Brain microvascular endothelial cell (primary cell): Measurements from ENCODE around the gene CDH6.
A peak's percentile ranks its signal among the peaks of the same experiment; 100 is the strongest.

Source experiments
- DNase-seq: peaks from one replicate; pipeline ENCODE4 v3.0.0-alpha.2; 2020
- H3K27ac ChIP-seq: fragments of 250-450 bp; sonication (Bioruptor Pico); 2 replicates; pipeline ENCODE4 v1.5.1; 2020; ENCODE audit warnings: mild to moderate bottlenecking, moderate library complexity
- H3K27me3 ChIP-seq: fragments of 250-450 bp; sonication (Bioruptor Pico); replicated peaks from 2 replicates; pipeline ENCODE4 v1.5.1; 2020; ENCODE audit warnings: mild to moderate bottlenecking
- H3K36me3 ChIP-seq: fragments of 250-450 bp; sonication (Bioruptor Pico); replicated peaks from 2 replicates; pipeline ENCODE4 v1.5.1; 2020; ENCODE audit warnings: mild to moderate bottlenecking
- H3K4me3 ChIP-seq: 2 replicates; pipeline ENCODE4 v1.5.1; 2011; ENCODE audit warnings: low read depth, mild to moderate bottlenecking, control low read depth, low read length, moderate library complexity
- in situ Hi-C: cut with HindIII; loops from 2 replicates; pipeline ENCODE4 v1.10.0; 2017; ENCODE audit warnings: low sequenced_read_pairs, low pct_ligation_motif_present
- TF ChIP-seq, protein P1 (sequence below): IDR thresholded peaks from 2 replicates; pipeline ENCODE4 v1.5.1; 2011; ENCODE audit warnings: low read depth, mild to moderate bottlenecking, moderate library complexity, low read length, control low read depth, inconsistent platforms; ENCODE audit errors: missing control alignments

Gene CDH6

DNA sequence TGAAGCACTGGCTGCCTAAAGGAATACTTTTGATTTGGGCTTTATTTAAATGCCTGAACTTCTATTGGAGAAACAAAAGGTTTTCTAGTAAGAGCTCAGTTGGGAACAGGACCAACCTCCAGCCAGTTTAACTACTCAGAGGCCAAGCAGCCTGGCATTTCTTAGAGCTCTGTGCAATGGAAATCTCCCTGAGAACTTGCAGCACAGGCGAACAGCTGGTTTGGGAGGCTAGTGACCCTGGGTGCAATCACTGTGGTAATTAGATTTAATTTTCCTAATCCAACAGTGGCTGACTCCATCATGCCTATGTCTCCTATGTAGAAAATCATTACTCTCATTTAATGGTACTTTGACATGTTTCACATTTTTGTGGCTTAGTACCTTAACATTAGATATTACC is 1.0 kb upstream of the CDH6 start:
- H3K36me3 ChIP-seq: no peaks in the 10 kb centered on the region
- in situ Hi-C loops: no loop called here
- no peak overlapping the region for H3K4me3 ChIP-seq
- no peak overlapping the region for H3K27ac ChIP-seq
- TF ChIP-seq, protein P1, sequence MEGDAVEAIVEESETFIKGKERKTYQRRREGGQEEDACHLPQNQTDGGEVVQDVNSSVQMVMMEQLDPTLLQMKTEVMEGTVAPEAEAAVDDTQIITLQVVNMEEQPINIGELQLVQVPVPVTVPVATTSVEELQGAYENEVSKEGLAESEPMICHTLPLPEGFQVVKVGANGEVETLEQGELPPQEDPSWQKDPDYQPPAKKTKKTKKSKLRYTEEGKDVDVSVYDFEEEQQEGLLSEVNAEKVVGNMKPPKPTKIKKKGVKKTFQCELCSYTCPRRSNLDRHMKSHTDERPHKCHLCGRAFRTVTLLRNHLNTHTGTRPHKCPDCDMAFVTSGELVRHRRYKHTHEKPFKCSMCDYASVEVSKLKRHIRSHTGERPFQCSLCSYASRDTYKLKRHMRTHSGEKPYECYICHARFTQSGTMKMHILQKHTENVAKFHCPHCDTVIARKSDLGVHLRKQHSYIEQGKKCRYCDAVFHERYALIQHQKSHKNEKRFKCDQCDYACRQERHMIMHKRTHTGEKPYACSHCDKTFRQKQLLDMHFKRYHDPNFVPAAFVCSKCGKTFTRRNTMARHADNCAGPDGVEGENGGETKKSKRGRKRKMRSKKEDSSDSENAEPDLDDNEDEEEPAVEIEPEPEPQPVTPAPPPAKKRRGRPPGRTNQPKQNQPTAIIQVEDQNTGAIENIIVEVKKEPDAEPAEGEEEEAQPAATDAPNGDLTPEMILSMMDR: no peak
- no peaks in the 10 kb centered on the region for H3K27me3 ChIP-seq
- no peak for DNase-seq

GRCh38 chr5:31193116-31193515 is 370 bp upstream of the CDH6 start:
- TF ChIP-seq, protein P1: no peak
- H3K36me3 ChIP-seq: no peaks in the 10 kb centered on the region
- H3K4me3 ChIP-seq: peak overlapping the region; percentile 75
- H3K27ac ChIP-seq: peak overlapping the region; percentile 75
- H3K27me3 ChIP-seq: no peaks in the 10 kb centered on the region
- in situ Hi-C loops: no loop called here
- no peak for DNase-seq

- DNase-seq: no peak
- in situ Hi-C loops: no loop called here
- peak overlapping the region; percentile 75 for H3K27ac ChIP-seq
- TF ChIP-seq, protein P1: no peak
- peak overlapping the region; percentile 75 for H3K4me3 ChIP-seq
- H3K27me3 ChIP-seq: no peaks in the 10 kb centered on the region
- H3K36me3 ChIP-seq: no peaks in the 10 kb centered on the region
Measured at GRCh38 chr5:31194468-31194813, 955 bp downstream of the CDH6 start.

GRCh38 chr5:31194892-31195555 is 1.5 kb downstream of the CDH6 start:
- no peaks in the 10 kb centered on the region for H3K36me3 ChIP-seq
- TF ChIP-seq, protein P1: no peak
- peak overlapping the region; percentile 75 for H3K4me3 ChIP-seq
- in situ Hi-C loops: no loop called here
- DNase-seq: peak; percentile 16
- no peaks in the 10 kb centered on the region for H3K27me3 ChIP-seq
- H3K27ac ChIP-seq: peak overlapping the region; percentile 75

- in situ Hi-C loops: no loop called here
- H3K4me3 ChIP-seq: peak overlapping the region; percentile 75
- H3K27ac ChIP-seq: peak overlapping the region; percentile 75
- no peaks in the 10 kb centered on the region for H3K36me3 ChIP-seq
- DNase-seq: peak; percentile 64
- no peaks in the 10 kb centered on the region for H3K27me3 ChIP-seq
- TF ChIP-seq, protein P1: peak; percentile 56
Measured at GRCh38 chr5:31196309-31196708, 2.8 kb downstream of the CDH6 start.

GRCh38 chr5:31197183-31197582 is 3.7 kb downstream of the CDH6 start:
- TF ChIP-seq, protein P1: no peak
- Histone ChIP-seq H3K4me3 (peak overlapping the region; percentile 75), H3K27me3 (no peaks in the 10 kb centered on the region), H3K36me3 (no peaks in the 10 kb centered on the region), H3K27ac (peak overlapping the region; percentile 75)
- DNase-seq: peak; percentile 87
- in situ Hi-C loops: no loop called here
